ENCODE results near the gene PKM.

GRCh38 chr15:72205273-72205672, 25.7 kb downstream of the PKM start:
- TF ChIP-seq, protein P1, sequence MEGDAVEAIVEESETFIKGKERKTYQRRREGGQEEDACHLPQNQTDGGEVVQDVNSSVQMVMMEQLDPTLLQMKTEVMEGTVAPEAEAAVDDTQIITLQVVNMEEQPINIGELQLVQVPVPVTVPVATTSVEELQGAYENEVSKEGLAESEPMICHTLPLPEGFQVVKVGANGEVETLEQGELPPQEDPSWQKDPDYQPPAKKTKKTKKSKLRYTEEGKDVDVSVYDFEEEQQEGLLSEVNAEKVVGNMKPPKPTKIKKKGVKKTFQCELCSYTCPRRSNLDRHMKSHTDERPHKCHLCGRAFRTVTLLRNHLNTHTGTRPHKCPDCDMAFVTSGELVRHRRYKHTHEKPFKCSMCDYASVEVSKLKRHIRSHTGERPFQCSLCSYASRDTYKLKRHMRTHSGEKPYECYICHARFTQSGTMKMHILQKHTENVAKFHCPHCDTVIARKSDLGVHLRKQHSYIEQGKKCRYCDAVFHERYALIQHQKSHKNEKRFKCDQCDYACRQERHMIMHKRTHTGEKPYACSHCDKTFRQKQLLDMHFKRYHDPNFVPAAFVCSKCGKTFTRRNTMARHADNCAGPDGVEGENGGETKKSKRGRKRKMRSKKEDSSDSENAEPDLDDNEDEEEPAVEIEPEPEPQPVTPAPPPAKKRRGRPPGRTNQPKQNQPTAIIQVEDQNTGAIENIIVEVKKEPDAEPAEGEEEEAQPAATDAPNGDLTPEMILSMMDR (IDR thresholded peaks at IDR 0.05), result no peak
- no peak for TF ChIP-seq POLR2A (IDR thresholded peaks at IDR 0.05)
- TF ChIP-seq EP300 (IDR thresholded peaks at IDR 0.05), result no peak

Measured in tibial nerve (tissue), 4 donors.